PC-3 (cell line): Measurements from ENCODE around the gene TMEM45A.

Experiments
- CTCF ChIP-seq: fragments of 300-600 bp; sonication (generic); conservative IDR thresholded peaks from 2 replicates; pipeline ENCODE4 v1.5.1; 2017; ENCODE audit warnings: antibody characterized with exemption, low read depth, mild to moderate bottlenecking, low read length
- EZH2 ChIP-seq: fragments of 300-600 bp; sonication (generic); IDR thresholded peaks from one replicate; pipeline ENCODE4 v1.6.1; 2017; ENCODE audit warnings: antibody characterized with exemption, mild to moderate bottlenecking, low read length; ENCODE audit not compliant: unreplicated experiment
- EZH2phosphoT487 ChIP-seq: fragments of 300-600 bp; sonication (generic); IDR thresholded peaks from 2 replicates; pipeline ENCODE4 v1.6.1; 2018; ENCODE audit warnings: mild to moderate bottlenecking, antibody characterized with exemption, low read length, borderline replicate concordance

GRCh38 chr3:100562224-100562857 lies 69.9 kb downstream of the TMEM45A start:
- TF ChIP-seq CTCF (no peak), EZH2 (no peak), EZH2phosphoT487 (no peak)
